LHCN-M2 (cell line): ENCODE data around the gene CLMN. TPM values are rescaled to one million over a fixed set of nuclear protein-coding genes. Genes with fewer than 3 reads are reported as not detected.

Experiments used
- DNase-seq: peaks from one replicate; pipeline ENCODE4 v3.0.0-alpha.2; 2012; ENCODE audit warnings: low read depth
- total RNA-seq: library from RNA; depleted of rRNA; stranded (reverse); fragments of >200 nt; gene quantifications from 2 replicates; pipeline ENCODE4 v1.2.3, GENCODE V29; 2014

Gene CLMN
- total RNA-seq, 1 experiment from 2014 or later: 3.6 TPM

DNA sequence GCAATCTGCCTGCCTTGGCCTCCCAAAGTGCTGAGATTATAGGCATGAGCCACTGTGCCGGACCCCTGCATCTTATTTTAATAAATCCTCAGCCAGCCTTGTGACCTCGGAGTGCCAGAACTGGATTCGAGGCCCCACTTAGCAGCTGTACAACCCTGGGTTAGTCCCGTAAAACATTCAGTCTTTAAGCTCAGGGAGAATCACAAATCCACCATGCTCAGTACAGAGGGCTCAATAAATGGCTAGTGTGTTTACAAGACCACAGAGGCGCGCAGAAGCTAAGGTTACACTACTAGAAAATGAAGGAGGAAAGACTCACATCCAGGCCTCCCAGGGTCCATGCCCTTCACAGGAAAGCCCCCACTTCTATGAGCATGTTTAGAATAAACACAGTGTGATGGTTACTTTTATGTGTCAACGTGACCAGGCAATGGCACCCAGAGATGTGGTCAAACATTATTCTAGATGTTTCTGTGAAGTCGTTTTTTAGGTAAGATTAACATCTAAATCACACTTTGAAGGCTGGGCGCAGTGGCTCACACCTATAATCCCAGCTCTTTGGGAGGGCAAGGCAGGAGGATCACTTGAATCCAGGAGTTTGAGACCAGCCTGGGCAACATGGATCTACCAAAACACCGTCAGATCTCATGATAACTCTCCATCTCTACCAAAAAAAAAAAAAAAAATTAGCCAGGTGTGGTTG lies 55.3 kb downstream of the CLMN start:
- no peak for DNase-seq

DNA sequence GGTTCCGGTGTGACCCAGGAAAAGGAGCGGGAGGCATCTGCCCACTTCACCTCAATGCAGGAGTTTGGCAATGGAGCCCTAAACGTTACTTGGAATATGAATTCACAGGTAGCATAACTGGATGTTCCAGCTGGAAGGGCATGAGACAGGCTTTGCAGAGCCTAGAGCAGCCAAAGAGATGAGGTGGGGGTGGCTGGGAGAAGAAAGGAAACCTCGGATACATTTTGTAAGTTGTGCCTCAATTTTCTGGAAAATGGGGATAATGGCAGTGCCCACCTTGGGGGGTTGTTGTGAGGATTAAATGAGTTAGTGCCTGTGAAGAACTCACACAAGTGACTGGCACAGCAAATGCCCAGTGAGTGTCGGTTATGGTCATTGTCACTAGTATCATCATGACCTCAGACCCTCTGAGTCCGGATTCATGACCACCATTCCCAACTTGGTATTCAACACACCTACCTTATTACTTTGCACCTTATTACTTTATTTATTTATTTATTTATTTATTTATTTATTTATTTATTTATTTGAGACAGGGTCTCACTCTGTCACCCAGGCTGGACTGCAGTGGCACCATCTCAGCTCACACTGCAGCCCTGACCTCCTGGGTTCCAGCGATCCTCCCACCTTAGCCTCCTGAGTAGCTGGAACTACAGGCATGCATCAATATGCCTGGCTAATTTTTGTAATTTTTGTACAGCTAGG lies 56.0 kb downstream of the CLMN start:
- no peak for DNase-seq

DNA sequence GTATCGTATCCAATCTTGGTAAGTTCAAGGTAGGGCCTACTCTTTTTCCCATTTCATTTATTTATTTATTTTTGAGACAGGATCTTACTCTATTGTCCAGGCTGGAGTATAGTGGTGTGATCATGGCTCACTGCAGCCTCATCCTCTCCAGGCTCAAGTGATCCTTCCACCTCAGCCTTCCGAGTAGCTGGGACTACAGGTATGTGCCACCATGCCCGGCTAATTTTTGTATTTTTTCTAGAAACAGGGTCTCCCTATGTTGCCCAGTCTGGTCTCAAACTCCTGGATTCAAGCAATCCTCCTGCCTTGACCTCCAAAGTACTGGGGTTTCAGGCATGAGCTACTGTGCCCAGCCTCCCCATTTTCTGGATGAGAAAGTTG lies 57.2 kb downstream of the CLMN start:
- DNase-seq: no peak

DNA sequence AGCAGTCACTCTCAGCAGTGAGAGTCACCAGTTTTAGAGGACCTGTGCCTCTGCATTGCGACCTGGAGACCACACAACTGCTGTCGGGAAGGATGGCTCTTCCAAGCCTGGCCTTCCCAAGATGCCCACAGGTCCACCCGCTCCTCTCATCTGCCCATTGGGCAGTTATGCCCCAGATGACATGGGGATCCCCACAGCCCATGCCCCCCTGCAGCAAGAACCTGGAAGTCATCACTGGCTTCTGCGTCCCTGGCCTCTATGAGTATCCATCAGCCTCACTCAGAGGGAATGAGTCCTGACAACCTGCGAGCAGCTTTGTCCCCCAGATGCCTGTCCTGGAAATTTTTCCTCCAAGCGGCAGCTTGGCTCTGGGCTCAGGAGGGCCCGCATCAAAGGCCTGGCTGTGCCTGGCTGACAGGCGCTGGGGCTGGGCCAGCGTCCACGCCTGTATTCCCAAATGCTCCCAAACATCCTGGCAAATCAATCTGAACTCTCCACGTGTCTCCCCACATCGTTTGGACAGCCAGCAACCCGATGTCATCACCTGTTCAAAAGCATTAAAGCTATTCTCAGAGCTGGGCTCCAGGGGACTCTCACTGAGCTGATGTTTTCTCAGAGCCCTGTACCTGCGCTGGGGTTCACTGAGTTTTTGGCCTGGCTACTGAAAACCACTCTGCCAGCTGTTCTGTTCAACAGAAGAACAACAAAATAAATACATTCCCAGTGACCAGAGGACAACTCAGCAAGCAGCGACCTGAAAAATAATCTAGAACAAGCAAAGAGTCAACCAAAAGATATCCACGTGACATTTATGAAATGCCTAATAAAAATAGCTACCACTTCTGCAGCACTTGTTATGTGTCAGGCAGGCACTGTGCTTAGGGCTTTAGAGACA lies 57.8 kb downstream of the CLMN start:
- peak; percentile 92 for DNase-seq

GRCh38 chr14:95260537-95261361 lies 59.0 kb downstream of the CLMN start:
- peak; percentile 84 for DNase-seq

GRCh38 chr14:95258754-95259593 lies 60.7 kb downstream of the CLMN start:
- DNase-seq: no peak

DNA sequence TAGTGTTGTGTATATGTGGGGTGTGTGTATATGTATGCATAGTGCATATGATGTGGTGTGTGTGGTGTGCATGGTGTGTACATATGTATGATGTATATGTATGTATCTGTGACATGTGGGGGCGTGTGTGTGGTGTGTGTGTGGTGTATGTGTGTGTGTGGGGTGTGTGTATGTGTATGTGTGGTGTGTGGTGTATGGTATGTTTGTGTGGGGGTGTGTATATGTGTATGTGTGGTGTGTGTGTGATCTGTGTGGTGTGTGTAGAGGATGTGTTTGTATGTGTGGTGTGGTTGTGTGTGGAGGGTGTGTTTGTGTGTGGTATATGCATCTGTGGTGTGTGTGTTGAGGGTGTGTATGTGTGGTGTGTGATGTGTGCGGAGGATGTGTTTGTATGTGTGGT lies 61.6 kb downstream of the CLMN start:
- DNase-seq: no peak

DNA sequence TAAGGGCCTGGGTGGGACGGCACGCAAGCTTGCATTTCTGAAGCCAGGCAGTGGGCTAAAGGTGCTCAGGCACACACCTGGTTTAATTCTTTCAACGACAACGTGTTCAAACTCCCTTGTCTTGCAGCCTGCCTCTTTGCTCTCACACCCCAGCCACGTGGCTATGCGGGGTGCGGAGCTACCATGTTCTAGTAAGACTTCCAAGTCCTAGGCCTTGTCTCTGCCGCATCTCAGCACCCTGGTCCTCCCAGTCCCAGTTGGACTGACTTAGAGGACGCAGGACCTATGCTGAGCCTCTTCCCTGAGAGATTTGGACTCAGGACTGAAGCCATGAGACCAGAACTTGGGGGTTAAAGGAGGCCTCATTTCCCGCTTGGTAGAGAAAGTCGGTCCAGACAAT lies 62.2 kb downstream of the CLMN start:
- no peak for DNase-seq

DNA sequence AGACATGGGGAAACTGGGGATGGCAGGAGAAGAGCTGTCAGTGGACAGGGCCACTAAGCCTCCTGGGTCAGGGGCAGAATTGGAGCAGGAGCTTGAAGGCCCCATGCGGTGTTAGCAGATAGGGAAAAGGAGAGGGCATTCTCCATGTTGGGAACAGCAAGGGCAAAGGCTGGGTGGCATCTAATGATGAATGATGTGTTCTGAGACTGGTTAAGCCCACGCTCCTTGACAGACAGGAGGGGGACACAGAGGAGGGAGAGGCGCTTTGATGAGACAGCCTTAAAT lies 63.0 kb downstream of the CLMN start:
- DNase-seq: no peak

- DNase-seq: no peak
These were observed 63.5 kb downstream of the CLMN start for GRCh38 chr14:95256002-95256775.

- no peak for DNase-seq
These were observed 64.2 kb downstream of the CLMN start for GRCh38 chr14:95255487-95255886.

DNA sequence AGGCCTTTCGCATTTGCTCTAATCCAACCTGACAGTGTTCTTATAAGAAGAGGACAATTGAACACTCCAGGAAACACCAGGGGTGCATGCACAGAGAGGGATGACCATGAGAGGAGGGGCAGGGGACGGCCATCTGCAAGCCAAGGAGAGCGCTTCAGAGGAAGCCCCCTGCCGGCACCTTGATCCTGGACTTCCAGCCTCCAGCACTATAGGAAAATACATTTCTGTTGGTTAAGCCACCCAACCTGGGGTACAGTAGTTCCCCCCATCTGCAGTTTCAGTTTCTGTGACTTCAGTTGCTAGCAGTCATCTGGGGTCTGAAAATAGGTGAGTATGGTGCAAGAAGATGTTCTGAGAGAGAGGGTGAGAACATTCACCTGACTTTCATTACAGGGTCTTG lies 64.7 kb downstream of the CLMN start:
- no peak for DNase-seq

DNA sequence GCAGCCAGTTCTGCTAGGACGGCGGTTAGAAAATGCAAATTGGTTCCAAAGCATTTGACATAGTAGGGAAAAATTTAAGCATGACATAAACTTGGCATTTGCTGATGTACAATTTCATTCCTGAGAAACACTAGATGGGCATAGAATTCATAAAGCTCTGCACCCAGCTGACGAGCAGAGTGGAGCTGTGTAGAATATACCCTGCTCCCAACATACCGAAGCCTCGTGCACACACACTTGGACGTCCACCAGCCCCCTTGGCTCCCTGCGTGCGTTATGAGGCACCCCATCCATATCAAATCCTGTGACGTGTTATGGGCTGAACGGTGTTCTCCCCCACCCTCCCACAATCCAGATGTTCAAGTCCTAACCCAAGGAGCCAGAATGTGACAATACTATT lies 65.4 kb downstream of the CLMN start:
- DNase-seq: no peak

- peak; percentile 28 for DNase-seq
These were observed 66.6 kb downstream of the CLMN start for GRCh38 chr14:95253039-95253630.

- no peak for DNase-seq
These were observed 67.5 kb downstream of the CLMN start for GRCh38 chr14:95252219-95252618.

- DNase-seq: no peak
These were observed 68.8 kb downstream of the CLMN start for GRCh38 chr14:95250936-95251335.

GRCh38 chr14:95250140-95250769 lies 69.5 kb downstream of the CLMN start:
- no peak for DNase-seq

GRCh38 chr14:95248432-95248831 lies 71.3 kb downstream of the CLMN start:
- peak; percentile 37 for DNase-seq

- DNase-seq: no peak
These were observed 72.8 kb downstream of the CLMN start for GRCh38 chr14:95246870-95247269.
